ENCODE data around the gene MRPS33. TPM values are rescaled to one million over a fixed set of nuclear protein-coding genes. Genes with fewer than 3 reads are reported as not detected.
"Not testable (repeated sequence)": the region's sequence is repeated elsewhere in the genome, so short reads cannot be mapped to it uniquely, and the experiment has no call there.

MRPS33 gene
- total and polyA plus RNA-seq, 7 experiments from 2014 or later: 25.9 to 116 (median 51.2) TPM

DNA sequence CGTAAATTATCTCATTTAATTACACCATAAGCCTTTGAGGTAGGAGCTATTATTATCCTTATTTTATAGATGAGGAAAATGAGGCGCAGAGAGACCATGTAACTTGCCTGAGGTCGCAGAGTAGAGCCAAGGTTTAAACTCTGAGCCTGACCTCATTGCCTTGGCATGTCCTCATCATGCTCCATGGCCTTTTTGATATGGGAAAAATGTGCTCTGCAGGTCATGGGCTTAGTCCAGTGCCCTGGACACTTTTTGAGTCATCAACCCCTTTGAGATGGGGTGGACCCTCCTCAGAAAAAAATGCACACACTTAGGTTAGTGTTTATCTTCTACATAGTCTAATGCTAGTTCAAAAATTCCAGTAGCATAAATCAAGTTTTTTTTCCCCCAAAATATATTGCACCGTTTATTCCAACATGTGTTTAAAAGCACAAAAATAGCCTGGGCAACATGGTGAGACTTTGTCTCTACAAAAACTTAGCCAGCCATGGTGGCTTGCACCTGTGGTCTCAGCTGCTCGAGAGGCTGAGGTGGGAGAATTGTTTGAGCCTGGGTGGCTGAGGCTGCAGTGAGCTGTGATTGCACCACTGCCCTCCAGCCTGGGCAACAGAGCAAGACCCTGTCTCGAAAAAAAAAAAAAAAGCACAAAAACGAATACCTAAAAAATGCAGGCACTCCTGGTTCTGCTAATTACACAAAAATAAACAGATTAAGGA, 30.5 kb upstream of the MRPS33 start:
- DNase-seq (no peak), ATAC-seq (no peak)
- H3K36me3 ChIP-seq (ENCODE audit: control insufficient read depth in 2 of 3, insufficient read depth in 3 of 3, low read length in 3 of 3): no peaks in the 10 kb centered on the region
- Mint-ChIP-seq H3K4me3 (no peak overlapping the region), H3K36me3 (peaks cover 0 to 3% (median 0%) of the 10 kb centered on the region in 5 donors), H3K27ac (no peak overlapping the region), H3K9me3 (peaks cover 0 to 2% (median 0%) of the 10 kb centered on the region in 11 donors), H3K4me1 (no peaks in the 10 kb centered on the region), H3K27me3 (peaks cover 16 to 48% (median 33%) of the 10 kb centered on the region in 5 donors)
- no peaks in the 10 kb centered on the region for H3K9me3 ChIP-seq (ENCODE audit: control insufficient read depth in 2 of 3, low read length in 3 of 3)
- H3K4me3 ChIP-seq (ENCODE audit: low read length): no peak overlapping the region
- ChIA-PET POLR2A (interaction anchor here (0.6 kb wide), 1 partner anchor 247 kb away, joined by 4 read pairs; no protein-coding TSS in a partner anchor), CTCF (no interaction called here)
- H3K27ac ChIP-seq (ENCODE audit: low read depth, low read length): no peak overlapping the region
- intact Hi-C loops (cut with micrococcal nuclease): no loop called here
- H3K4me1 ChIP-seq (ENCODE audit: control insufficient read depth in 2 of 2, insufficient read depth in 2 of 2, low read length in 2 of 2): no peaks in the 10 kb centered on the region
- no peaks in the 10 kb centered on the region for H3K27me3 ChIP-seq (ENCODE audit: control insufficient read depth in 2 of 2, insufficient read depth in 2 of 2, low read length in 2 of 2)

DNA sequence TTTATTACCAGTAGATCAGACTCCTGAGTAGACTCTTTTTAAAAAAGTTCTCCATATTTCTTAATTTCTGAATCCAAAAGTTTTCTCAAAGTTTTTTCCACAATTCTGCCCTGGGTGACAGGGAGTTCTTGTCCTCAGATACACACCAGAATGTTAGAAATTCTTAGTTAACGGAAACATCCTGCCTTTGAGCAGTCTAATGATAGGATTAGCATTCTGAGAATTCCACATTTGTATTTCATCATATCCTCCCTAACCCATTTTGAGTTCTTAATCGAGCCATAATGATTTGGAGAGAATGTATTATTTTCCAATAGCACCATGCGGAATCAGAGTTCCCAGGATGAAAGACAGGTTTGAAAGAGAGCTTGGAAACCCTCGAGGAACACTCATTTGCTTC, 28.9 kb upstream of the MRPS33 start:
- H3K4me1 ChIP-seq (ENCODE audit: control insufficient read depth in 2 of 2, insufficient read depth in 2 of 2, low read length in 2 of 2): no peaks in the 10 kb centered on the region
- H3K27ac Mint-ChIP-seq: no peak overlapping the region
- intact Hi-C loops (cut with micrococcal nuclease): no loop called here
- H3K4me1 Mint-ChIP-seq: no peaks in the 10 kb centered on the region
- H3K9me3 ChIP-seq (ENCODE audit: control insufficient read depth in 2 of 3, low read length in 3 of 3): no peaks in the 10 kb centered on the region
- peaks cover 0 to 2% of the 10 kb centered on the region in 2 donors for H3K27me3 ChIP-seq (ENCODE audit: control insufficient read depth in 2 of 2, insufficient read depth in 2 of 2, low read length in 2 of 2)
- no peaks in the 10 kb centered on the region for H3K36me3 ChIP-seq (ENCODE audit: control insufficient read depth in 2 of 3, insufficient read depth in 3 of 3, low read length in 3 of 3)
- H3K4me3 ChIP-seq (ENCODE audit: low read length): no peak overlapping the region
- POLR2A ChIA-PET: no interaction called here
- no peak overlapping the region for H3K27ac ChIP-seq (ENCODE audit: low read depth, low read length)
- H3K36me3 Mint-ChIP-seq: peaks cover 0 to 8% (median 0%) of the 10 kb centered on the region in 5 donors
- CTCF ChIA-PET: no interaction called here
- H3K9me3 Mint-ChIP-seq: peaks cover 0 to 6% (median 0%) of the 10 kb centered on the region in 11 donors
- DNase-seq (no peak), ATAC-seq (no peak)
- H3K4me3 Mint-ChIP-seq: no peak overlapping the region
- peaks cover 22 to 41% (median 28%) of the 10 kb centered on the region in 5 donors for H3K27me3 Mint-ChIP-seq

DNA sequence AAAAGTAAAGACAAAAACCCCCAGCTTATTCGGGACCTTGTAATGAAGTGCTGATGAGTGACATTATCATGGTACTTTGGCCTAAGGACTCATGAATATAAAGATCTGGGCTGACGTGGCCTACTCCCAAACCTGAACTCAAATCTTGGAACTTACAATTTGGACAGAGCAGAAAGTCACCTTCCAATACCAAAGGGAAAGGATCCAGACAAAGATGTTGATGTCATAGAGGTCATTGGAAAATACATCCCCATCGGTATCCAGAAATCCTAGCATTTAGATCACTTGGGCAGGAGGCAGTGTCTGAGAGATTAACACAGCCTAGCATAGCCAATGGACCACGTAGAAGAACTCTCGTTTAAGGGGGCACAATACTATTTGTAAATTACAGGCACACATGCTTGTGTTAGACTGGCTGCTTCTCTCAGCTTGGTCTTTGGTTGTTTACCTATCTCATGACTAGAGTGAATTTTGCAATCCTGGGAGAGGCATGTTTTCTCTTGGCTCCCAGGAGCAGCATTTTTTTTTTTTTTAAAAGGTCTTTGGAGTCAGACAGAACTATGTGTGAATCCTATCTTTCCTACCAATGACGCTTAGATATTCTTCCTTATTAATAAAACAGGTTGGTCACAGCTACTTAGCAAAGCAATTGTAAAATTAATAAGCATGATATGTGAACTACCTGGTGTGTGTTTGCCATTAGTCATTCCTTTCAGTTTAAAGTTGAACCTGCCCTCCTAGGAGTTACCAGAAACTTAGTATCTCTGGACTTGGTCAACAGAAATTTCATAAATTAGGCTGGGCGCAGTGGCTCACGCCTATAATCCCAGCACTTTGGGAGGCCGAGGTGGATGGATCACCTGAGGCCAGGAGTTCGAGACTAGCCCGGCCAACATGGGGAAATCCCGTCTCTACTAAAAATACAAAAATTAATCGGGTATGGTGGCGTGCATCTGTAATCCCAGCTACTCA, 27.8 kb upstream of the MRPS33 start:
- CTCF ChIA-PET: no interaction called here
- peaks cover 0 to 6% (median 0%) of the 10 kb centered on the region in 11 donors for H3K9me3 Mint-ChIP-seq
- Histone ChIP-seq H3K27me3 (ENCODE audit: control insufficient read depth in 2 of 2, insufficient read depth in 2 of 2, low read length in 2 of 2) (peaks cover 0 to 2% of the 10 kb centered on the region in 2 donors), H3K36me3 (ENCODE audit: control insufficient read depth in 2 of 3, insufficient read depth in 3 of 3, low read length in 3 of 3) (no peaks in the 10 kb centered on the region), H3K27ac (ENCODE audit: low read depth, low read length) (no peak overlapping the region), H3K4me1 (ENCODE audit: control insufficient read depth in 2 of 2, insufficient read depth in 2 of 2, low read length in 2 of 2) (no peaks in the 10 kb centered on the region), H3K4me3 (ENCODE audit: low read length) (no peak overlapping the region), H3K9me3 (ENCODE audit: control insufficient read depth in 2 of 3, low read length in 3 of 3) (no peaks in the 10 kb centered on the region)
- ATAC-seq: no peak
- H3K27me3 Mint-ChIP-seq: peaks cover 22 to 32% (median 28%) of the 10 kb centered on the region in 5 donors
- H3K27ac Mint-ChIP-seq: no peak overlapping the region
- H3K36me3 Mint-ChIP-seq: peaks cover 0 to 8% (median 0%) of the 10 kb centered on the region in 5 donors
- no peak for DNase-seq
- no peak overlapping the region for H3K4me3 Mint-ChIP-seq
- POLR2A ChIA-PET: no interaction called here
- intact Hi-C loops (cut with micrococcal nuclease): no loop called here
- no peaks in the 10 kb centered on the region for H3K4me1 Mint-ChIP-seq

DNA sequence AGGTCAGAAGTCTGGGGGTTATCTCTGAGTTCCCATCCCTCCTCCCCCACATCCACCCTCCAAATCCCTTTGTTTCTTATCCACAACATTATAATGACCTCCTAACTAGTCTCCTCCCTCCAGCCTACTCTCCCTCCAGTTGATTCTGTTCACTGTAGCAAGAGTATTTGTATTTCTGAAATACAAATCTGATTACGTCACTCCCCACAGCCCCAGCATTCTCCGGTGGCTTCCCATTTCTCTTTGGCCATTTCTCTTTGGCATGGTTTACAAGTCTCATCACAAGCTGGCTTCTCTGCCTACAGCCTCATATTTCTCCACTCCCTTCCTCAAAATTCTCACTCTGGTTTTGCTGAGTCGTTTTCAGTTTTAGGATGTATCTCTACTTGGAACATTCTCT, 24.6 kb upstream of the MRPS33 start:
- Mint-ChIP-seq H3K4me1 (no peaks in the 10 kb centered on the region), H3K27ac (no peak overlapping the region), H3K9me3 (peaks cover 0 to 15% (median 3%) of the 10 kb centered on the region in 11 donors), H3K4me3 (no peak overlapping the region), H3K27me3 (peaks cover 12 to 29% (median 18%) of the 10 kb centered on the region in 5 donors), H3K36me3 (peaks cover 0 to 8% (median 0%) of the 10 kb centered on the region in 5 donors)
- no peak for ATAC-seq
- DNase-seq: no peak
- intact Hi-C loops (cut with micrococcal nuclease): no loop called here
- POLR2A ChIA-PET: no interaction called here
- CTCF ChIA-PET: no interaction called here
- H3K27me3 ChIP-seq (ENCODE audit: control insufficient read depth in 2 of 2, insufficient read depth in 2 of 2, low read length in 2 of 2): peaks cover 0 to 2% of the 10 kb centered on the region in 2 donors
- no peaks in the 10 kb centered on the region for H3K4me1 ChIP-seq (ENCODE audit: control insufficient read depth in 2 of 2, insufficient read depth in 2 of 2, low read length in 2 of 2)
- no peaks in the 10 kb centered on the region for H3K9me3 ChIP-seq (ENCODE audit: control insufficient read depth in 2 of 3, low read length in 3 of 3)
- no peak overlapping the region for H3K27ac ChIP-seq (ENCODE audit: low read depth, low read length)
- no peaks in the 10 kb centered on the region for H3K36me3 ChIP-seq (ENCODE audit: control insufficient read depth in 2 of 3, insufficient read depth in 3 of 3, low read length in 3 of 3)
- no peak overlapping the region for H3K4me3 ChIP-seq (ENCODE audit: low read length)

DNA sequence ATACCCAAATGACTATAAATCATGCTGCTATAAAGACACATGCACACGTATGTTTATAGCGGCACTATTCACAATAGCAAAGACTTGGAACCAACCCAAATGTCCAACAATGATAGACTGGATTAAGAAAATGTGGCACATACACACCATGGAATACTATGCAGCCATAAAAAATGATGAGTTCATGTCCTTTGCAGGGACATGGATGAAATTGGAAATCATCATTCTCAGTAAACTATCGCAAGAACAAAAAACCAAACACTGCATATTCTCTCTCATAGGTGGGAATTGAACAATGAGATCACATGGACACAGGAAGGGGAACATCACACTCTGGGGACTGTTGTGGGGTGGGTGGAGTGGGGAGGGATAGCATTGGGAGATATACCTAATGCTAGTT, 23.3 kb upstream of the MRPS33 start:
- H3K9me3 ChIP-seq (ENCODE audit: control insufficient read depth in 2 of 3, low read length in 3 of 3); H3K4me3 Mint-ChIP-seq; DNase-seq; H3K4me1 Mint-ChIP-seq; H3K4me3 ChIP-seq (ENCODE audit: low read length); H3K4me1 ChIP-seq (ENCODE audit: control insufficient read depth in 2 of 2, insufficient read depth in 2 of 2, low read length in 2 of 2); ATAC-seq; H3K27ac Mint-ChIP-seq; POLR2A ChIA-PET; H3K36me3 Mint-ChIP-seq; CTCF ChIA-PET; intact Hi-C loops (cut with micrococcal nuclease); H3K36me3 ChIP-seq (ENCODE audit: control insufficient read depth in 2 of 3, insufficient read depth in 3 of 3, low read length in 3 of 3); H3K27me3 ChIP-seq (ENCODE audit: control insufficient read depth in 2 of 2, insufficient read depth in 2 of 2, low read length in 2 of 2); H3K27ac ChIP-seq (ENCODE audit: low read depth, low read length): not testable (repeated sequence)
- Mint-ChIP-seq H3K27me3 (peaks cover 13 to 25% (median 19%) of the 10 kb centered on the region in 5 donors), H3K9me3 (peaks cover 0 to 17% (median 5%) of the 10 kb centered on the region in 11 donors)

DNA sequence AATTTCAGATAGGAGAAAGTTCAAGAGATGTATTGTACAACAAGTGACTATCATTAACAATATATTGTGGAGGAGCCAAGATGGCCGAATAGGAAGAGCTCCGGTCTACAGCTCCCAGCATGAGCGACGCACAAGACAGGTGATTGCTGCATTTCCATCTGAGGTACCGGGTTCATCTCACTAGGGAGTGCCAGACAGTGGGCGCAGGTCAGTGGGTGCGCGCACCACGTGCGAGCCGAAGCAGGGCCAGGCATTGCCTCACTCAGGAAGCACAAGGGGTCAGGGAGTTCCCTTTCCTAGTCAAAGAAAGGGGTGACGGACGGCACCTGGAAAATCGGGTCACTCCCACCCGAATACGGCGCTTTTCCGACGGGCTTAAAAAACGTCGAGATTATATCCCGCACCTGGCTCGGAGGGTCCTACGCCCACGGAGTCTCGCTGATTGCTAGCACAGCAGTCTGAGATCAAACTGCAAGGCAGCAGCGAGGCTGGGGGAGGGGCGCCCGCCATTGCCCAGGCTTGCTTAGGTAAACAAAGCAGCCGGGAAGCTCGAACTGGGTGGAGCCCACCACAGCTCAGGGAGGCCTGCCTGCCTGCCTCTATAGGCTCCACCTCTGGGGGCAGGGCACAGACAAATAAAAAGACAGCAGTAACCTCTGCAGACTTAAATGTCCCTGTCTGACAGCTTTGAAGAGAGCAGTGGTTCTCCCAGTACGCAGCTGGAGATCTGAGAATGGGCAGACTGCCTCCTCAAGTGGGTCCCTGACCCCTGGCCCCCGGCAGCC, 18.0 kb upstream of the MRPS33 start:
- intact Hi-C loops (cut with micrococcal nuclease): not testable (repeated sequence)

More for the DNA sequence above, 18.0 kb upstream of the MRPS33 start:
- CTCF ChIA-PET; H3K27ac ChIP-seq (ENCODE audit: low read depth, low read length); H3K4me3 ChIP-seq (ENCODE audit: low read length); H3K27me3 ChIP-seq (ENCODE audit: control insufficient read depth in 2 of 2, insufficient read depth in 2 of 2, low read length in 2 of 2); H3K4me3 Mint-ChIP-seq; H3K27ac Mint-ChIP-seq; DNase-seq; H3K9me3 ChIP-seq (ENCODE audit: control insufficient read depth in 2 of 3, low read length in 3 of 3); H3K4me1 ChIP-seq (ENCODE audit: control insufficient read depth in 2 of 2, insufficient read depth in 2 of 2, low read length in 2 of 2); ATAC-seq; H3K4me1 Mint-ChIP-seq; H3K36me3 ChIP-seq (ENCODE audit: control insufficient read depth in 2 of 3, insufficient read depth in 3 of 3, low read length in 3 of 3); POLR2A ChIA-PET: not testable (repeated sequence)
- H3K27me3 Mint-ChIP-seq: peaks cover 16 to 34% (median 22%) of the 10 kb centered on the region in 5 donors
- peaks cover 0 to 11% (median 5%) of the 10 kb centered on the region in 5 donors for H3K36me3 Mint-ChIP-seq
- peaks cover 0 to 21% (median 6%) of the 10 kb centered on the region in 11 donors for H3K9me3 Mint-ChIP-seq

Data from naive thymus-derived CD4-positive, alpha-beta T cell (primary cell).